HG03097 (cell line): ENCODE results near the gene RSPH6A.
"Not testable (repeated sequence)": the region's sequence is repeated elsewhere in the genome, so short reads cannot be mapped to it uniquely, and the experiment has no call there.

Source experiments
- ATAC-seq: cut with Tn5 transposase; IDR thresholded peaks from one replicate; pipeline ENCODE4 v1.9.1; 2021; ENCODE audit not compliant: unreplicated experiment, low FRiP score

Gene RSPH6A

GRCh38 chr19:45767881-45768654, 47.0 kb downstream of the RSPH6A start:
- no peak for ATAC-seq

DNA sequence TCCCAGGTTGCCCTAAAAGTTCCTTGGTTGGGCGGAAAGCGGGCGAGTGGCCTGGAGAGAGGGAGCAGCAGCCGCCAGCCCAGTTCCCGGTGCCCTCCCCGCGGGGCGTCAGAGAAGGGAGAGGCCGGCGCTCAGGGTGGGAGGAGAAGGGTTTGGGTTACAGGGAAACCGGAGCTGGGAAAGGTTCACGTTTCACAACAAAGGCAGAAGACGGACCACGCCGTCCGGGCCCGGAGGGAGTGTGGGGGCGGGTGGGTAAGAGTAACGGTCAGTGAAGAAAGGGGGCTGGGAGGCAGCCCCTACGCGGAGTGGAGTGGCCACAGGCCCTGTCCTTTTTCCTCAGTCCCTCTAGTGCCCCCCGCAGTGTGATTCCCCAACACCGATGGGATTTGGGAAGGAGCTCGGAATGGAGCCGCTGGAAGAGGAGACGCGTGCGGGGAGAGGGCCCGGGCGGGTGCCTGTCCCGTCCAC, 47.7 kb downstream of the RSPH6A start:
- no peak for ATAC-seq

DNA sequence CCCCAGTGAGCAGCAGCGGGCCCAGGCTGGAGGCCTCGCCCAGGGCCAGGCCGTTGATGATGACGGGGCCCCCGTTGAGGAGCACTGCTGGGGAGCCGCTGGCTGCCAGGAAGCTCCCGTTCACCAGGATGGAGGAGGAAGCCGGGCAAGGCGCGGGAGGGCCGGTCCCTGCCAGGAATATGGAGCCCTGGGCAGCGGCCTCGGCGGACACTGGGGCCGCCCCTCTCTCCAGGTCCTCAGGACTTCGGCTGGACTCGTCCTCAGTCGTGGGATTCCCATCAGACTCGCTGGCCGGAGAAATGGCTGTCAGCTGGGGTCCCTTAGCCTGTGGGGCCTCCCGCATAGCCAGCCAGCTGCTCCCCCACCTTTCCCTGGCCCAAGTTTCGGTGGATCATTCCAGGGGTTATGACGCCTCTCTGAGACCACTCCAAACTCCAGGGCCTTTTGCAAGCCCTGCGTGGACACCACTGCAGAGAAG, 48.2 kb downstream of the RSPH6A start:
- no peak for ATAC-seq

GRCh38 chr19:45766296-45766868, 48.7 kb downstream of the RSPH6A start:
- no peak for ATAC-seq

- no peak for ATAC-seq
Observed at GRCh38 chr19:45765702-45766295, 49.3 kb downstream of the RSPH6A start.

- ATAC-seq, result no peak
Observed at GRCh38 chr19:45764945-45765701, 50.0 kb downstream of the RSPH6A start.

DNA sequence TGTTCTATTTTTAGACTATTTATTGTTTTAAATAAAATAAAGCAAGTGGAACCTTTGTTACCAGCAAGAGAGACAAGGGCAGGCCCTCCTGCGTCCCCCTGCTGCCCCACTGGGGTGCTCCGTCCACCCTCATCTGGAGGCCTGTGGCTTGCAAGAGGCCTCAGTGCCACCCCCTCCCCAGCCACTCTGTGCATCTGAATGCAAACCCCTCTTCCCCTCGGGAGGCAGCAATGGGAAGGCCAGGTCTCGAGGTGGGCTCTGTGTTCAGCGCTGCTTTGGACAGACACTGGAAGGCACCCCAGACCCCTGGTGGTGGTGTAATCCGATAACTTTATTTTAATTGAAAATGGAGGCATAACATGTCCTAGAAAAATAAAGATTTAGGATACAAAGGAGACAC, 50.6 kb downstream of the RSPH6A start:
- no peak for ATAC-seq

GRCh38 chr19:45763691-45764294, 51.3 kb downstream of the RSPH6A start:
- no peak for ATAC-seq

DNA sequence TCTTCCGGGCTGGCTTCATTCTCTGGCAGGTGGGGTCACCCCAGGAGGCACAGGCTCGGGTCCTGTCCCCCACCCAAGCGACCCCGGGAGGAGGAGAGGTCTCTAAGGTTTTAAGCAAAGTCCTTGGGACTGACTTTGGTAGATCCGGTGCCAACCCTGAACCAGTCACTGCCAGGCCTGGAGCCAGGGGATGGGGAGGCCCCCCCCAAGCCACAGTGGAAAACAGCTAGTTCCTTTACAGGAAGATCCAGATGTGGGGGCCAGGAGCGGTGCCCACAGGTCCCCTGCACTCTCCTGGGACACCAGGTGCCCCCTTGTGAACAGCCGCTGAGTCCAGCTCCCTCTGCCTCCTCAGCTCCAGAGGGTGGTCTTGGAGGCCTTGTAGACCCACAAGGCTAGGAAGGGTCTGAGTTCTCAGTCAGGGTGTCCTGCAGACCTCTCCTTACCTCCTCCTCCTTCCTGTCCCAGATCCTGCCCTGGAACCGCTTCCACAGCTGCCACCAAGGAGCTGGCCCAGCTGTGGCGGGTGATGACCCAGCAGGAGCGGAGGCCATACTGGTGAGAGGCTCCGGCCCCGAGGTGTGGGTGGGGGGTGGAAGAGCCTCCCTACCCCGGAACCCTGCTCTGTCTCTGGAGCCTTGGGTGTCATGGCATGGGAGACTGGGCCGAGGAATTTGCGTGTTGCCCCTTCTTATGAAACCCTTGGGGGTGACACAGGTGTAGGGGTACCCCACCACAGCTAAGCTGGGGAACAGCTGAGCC, 52.1 kb downstream of the RSPH6A start:
- ATAC-seq, result no peak

DNA sequence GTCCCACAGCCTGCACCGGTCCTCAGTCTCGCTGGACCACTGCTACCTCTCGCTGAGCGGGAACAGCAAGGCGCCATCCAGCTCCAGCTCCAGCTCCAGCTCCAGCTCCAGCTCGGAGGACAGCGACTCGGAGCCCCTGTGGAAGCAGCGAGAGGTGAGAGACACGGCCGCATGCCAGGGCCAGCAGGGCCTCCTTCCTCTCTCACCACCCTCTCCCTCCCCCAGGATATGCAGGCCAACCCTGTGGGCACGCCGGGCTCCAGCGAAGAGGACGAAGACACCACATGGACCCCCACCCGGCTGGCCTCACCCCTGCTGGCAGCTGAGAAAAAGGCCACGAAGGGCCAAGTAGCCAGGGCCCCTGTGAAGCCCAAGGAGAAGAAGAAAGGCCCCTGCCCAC, 53.4 kb downstream of the RSPH6A start:
- ATAC-seq, result no peak

DNA sequence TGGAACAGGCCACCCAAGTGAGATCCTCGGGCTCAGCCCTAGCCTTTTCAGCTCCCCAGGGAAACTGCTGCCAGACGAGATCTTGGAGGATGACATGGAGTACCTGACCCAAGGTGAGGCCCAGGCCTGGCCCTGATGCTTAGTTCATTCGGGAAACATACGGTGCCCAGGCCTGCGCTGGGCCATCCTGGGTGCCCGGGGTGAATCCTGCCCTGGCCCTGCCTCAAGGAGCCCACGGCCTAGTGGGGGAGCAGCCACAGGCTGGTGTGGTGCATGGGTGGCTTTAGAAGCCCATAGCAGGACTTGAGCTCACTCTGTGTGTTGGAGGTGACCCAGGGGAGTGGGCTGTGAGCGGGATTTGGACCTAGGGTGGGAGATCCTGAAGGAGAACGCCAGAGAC, 56.2 kb downstream of the RSPH6A start:
- ATAC-seq, result no peak

DNA sequence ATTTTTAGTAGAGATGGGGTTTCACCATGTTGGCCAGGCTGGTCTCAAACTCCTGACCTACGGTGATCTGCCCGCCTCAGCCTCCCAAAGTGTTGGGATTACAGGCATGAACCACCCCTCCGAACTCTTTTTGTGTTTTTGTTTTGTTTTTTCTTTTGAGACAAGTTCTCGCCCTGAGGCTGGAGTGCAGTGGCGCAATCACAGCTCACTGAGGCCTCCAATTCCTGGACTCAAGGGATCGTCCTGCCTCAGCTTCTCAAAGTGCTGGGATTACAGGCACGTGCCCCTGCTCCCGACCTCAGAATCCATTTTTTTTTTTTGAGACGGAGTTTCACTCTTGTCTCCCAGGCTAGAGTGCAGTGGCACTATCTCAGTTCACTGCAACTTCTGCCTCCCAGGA, 57.4 kb downstream of the RSPH6A start:
- ATAC-seq, result no peak

DNA sequence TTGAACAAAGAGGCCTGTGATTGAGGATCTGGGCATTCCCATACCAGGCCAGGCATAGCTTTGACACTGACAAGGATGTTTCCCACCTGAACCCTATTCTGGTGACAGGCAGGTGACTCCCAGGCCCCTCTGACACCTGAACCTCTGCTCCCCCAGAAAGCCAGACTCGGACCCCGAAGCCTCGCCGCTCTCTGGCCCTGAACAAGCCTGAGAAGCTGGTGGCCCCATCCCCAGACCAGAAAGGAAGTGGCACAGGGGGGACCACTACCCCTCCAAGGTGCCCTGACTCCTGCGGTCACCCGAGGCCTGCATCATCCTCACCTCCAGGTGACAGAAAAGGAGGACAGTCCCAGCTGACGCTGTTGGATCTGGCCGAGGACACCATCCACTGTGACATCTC, 60.8 kb downstream of the RSPH6A start:
- ATAC-seq, result no peak

DNA sequence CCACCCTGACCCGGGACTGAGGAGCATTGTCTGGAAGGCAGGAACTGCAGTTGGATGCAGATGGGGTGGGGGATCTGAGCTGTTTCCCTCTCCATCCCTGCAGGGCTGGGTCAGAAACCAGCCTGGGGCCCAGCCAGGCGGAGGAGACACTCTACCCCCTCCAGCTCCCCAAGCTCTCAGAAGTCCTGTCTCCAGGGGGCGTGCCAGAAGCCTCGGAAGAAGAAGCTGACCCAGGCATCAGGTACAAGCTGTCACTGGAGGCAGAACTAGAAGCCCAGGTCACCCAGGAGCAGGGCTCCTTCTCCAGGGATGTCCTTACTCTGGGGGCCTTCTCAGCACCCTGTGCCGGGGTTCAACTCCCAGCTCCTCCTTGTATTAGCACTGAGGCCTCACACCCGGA, 61.6 kb downstream of the RSPH6A start:
- ATAC-seq, result no peak

DNA sequence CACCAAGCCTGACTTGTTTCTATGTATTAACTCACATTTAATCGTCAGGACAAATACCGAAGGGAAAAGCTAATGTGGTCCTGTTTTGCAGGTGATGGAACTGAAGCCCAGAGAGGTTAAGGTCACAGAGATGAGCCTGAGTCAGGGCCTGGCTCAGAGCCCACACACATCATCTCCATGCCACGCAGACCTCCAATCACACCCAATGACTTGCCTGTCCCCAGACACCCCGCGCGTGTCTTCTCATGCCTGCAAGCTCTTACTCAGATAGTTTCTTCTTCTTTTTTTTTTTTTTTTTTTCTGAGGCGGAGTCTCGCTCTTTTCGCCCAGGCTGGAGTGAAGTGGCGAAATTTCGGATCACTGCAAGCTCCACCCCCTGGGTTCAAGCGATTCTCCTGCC, 62.5 kb downstream of the RSPH6A start:
- ATAC-seq, result no peak

DNA sequence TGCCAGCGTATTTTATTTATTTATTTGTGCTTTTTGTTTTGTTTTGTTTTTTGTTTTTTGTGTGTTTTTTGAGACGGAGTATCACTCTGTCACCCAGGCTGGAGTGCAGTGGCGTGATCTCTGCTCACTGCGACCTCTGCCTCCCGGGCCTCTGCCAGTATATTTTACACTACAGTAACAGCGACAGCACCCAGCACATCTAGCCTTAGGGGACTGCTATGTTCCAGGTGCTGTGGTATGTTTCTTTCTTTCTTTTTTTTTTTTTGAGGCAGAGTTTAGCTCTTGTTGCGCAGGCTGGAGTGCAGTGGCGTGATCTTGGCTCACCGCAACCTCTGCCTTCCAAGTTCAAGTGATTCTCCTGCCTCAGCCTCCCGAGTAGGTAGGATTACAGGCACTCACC, 63.6 kb downstream of the RSPH6A start:
- ATAC-seq, result not testable (repeated sequence)

GRCh38 chr19:45747513-45747912, 67.6 kb downstream of the RSPH6A start:
- ATAC-seq, result no peak

DNA sequence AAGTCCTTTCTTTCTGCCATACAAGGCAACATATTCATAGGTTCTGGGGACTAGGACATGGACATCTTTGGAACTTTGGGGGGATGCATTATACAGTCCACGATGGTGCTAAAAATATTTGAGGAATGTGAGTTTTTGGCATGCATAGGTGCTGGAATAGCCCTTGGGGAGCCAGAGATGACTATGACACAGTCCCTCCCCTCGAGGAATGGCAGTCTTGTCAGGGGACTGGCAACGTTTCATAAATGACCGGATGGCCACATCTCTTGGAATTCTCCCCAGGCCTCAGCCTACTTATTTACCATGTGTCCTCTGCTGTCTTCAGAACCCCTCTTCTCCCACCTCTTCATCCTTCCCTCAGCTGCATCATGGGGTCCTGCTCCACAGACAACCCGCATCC, 68.2 kb downstream of the RSPH6A start:
- no peak for ATAC-seq
